ENCODE results near the gene PTTG1.
A peak's percentile ranks its signal among the peaks of the same experiment; 100 is the strongest.

The PTTG1 gene

GRCh38 chr5:160453751-160454150 lies 32.1 kb downstream of the PTTG1 start:
- in situ Hi-C loops (cut with HindIII; ENCODE audit: low sequenced_read_pairs), result no loop called here
- no peak for DNase-seq (ENCODE audit: low read depth, low spot score)
- no peak overlapping the region for H3K4me3 ChIP-seq (ENCODE audit: low read depth, low read length)
- no peak for TF ChIP-seq CTCF (IDR thresholded peaks at IDR 0.05; ENCODE audit: low read depth, low read length)

- in situ Hi-C loops (cut with HindIII; ENCODE audit: low sequenced_read_pairs), result no loop called here
- no peak overlapping the region for H3K4me3 ChIP-seq (ENCODE audit: low read depth, low read length)
- DNase-seq (ENCODE audit: low read depth, low spot score), result no peak
- no peak for TF ChIP-seq CTCF (IDR thresholded peaks at IDR 0.05; ENCODE audit: low read depth, low read length)
Observed at GRCh38 chr5:160455600-160455999, 33.9 kb downstream of the PTTG1 start.

- in situ Hi-C loops (cut with HindIII; ENCODE audit: low sequenced_read_pairs), result no loop called here
- TF ChIP-seq CTCF (IDR thresholded peaks at IDR 0.05; ENCODE audit: low read depth, low read length), result no peak
- DNase-seq (ENCODE audit: low read depth, low spot score), result no peak
- no peak overlapping the region for H3K4me3 ChIP-seq (ENCODE audit: low read depth, low read length)
Observed at GRCh38 chr5:160456480-160457177, 35.0 kb downstream of the PTTG1 start.

- no peak for DNase-seq (ENCODE audit: low read depth, low spot score)
- no peak for TF ChIP-seq CTCF (IDR thresholded peaks at IDR 0.05; ENCODE audit: low read depth, low read length)
- no peak overlapping the region for H3K4me3 ChIP-seq (ENCODE audit: low read depth, low read length)
- in situ Hi-C loops (cut with HindIII; ENCODE audit: low sequenced_read_pairs), result no loop called here
Observed at GRCh38 chr5:160457252-160457651, 35.6 kb downstream of the PTTG1 start.

GRCh38 chr5:160458806-160459800 lies 37.4 kb downstream of the PTTG1 start:
- no peak for DNase-seq (ENCODE audit: low read depth, low spot score)
- TF ChIP-seq CTCF (IDR thresholded peaks at IDR 0.05; ENCODE audit: low read depth, low read length), result no peak
- in situ Hi-C loops (cut with HindIII; ENCODE audit: low sequenced_read_pairs), result no loop called here
- H3K4me3 ChIP-seq (ENCODE audit: low read depth, low read length), result no peak overlapping the region

- DNase-seq (ENCODE audit: low read depth, low spot score), result no peak
- in situ Hi-C loops (cut with HindIII; ENCODE audit: low sequenced_read_pairs), result no loop called here
- no peak overlapping the region for H3K4me3 ChIP-seq (ENCODE audit: low read depth, low read length)
- TF ChIP-seq CTCF (IDR thresholded peaks at IDR 0.05; ENCODE audit: low read depth, low read length), result peak; percentile 19
Observed at GRCh38 chr5:160460377-160461049, 38.9 kb downstream of the PTTG1 start.

Data from astrocyte of the spinal cord (primary cell).